Renal pelvis (tissue), 4 donors: ENCODE measurements around the gene LRBA. TPM values are rescaled to one million over a fixed set of nuclear protein-coding genes. Genes with fewer than 3 reads are reported as not detected.
"Not testable (repeated sequence)": the region's sequence is repeated elsewhere in the genome, so short reads cannot be mapped to it uniquely, and the experiment has no call there.

Experiments used
- DNase-seq: peaks from one replicate; pipeline ENCODE4 v3.0.0-alpha.2; 2013
- polyA plus RNA-seq, 3 donors: library from polyadenylated mRNA; unstranded; fragments of 120-200 nt; gene quantifications; one replicate each; pipeline ENCODE4 v1.2.1, GENCODE V29; 2013; ENCODE audit not compliant: insufficient read length in 3 of 3

Gene LRBA
- polyA plus RNA-seq, 3 donors = 60.9 to 76.1 (median 63.6) TPM

GRCh38 chr4:150978738-150979575 is 36.1 kb downstream of the LRBA start:
- no peak for DNase-seq

- no peak for DNase-seq
These were observed 38.5 kb downstream of the LRBA start for GRCh38 chr4:150976478-150977118.

- no peak for DNase-seq
These were observed 40.3 kb downstream of the LRBA start for GRCh38 chr4:150974750-150975149.

- DNase-seq = no peak
These were observed 40.8 kb downstream of the LRBA start for GRCh38 chr4:150974252-150974640.

- no peak for DNase-seq
These were observed 41.3 kb downstream of the LRBA start for GRCh38 chr4:150973626-150974251.

- DNase-seq = peak; percentile 47
These were observed 42.5 kb downstream of the LRBA start for GRCh38 chr4:150972592-150972991.

- DNase-seq = no peak
These were observed 43.2 kb downstream of the LRBA start for GRCh38 chr4:150971901-150972300.

GRCh38 chr4:150970685-150971151 is 44.4 kb downstream of the LRBA start:
- no peak for DNase-seq

GRCh38 chr4:150964754-150965153 is 50.3 kb downstream of the LRBA start:
- DNase-seq = no peak

GRCh38 chr4:150963602-150964345 is 51.3 kb downstream of the LRBA start:
- not testable (repeated sequence) for DNase-seq

GRCh38 chr4:150962245-150962644 is 52.8 kb downstream of the LRBA start:
- DNase-seq = no peak

GRCh38 chr4:150961566-150961965 is 53.5 kb downstream of the LRBA start:
- no peak for DNase-seq

- no peak for DNase-seq
These were observed 54.3 kb downstream of the LRBA start for GRCh38 chr4:150960818-150961217.

- no peak for DNase-seq
These were observed 55.0 kb downstream of the LRBA start for GRCh38 chr4:150960079-150960478.

GRCh38 chr4:150957981-150958380 is 57.1 kb downstream of the LRBA start:
- DNase-seq = not testable (repeated sequence)

- not testable (repeated sequence) for DNase-seq
These were observed 58.0 kb downstream of the LRBA start for GRCh38 chr4:150957095-150957494.

GRCh38 chr4:150953916-150954315 is 61.2 kb downstream of the LRBA start:
- not testable (repeated sequence) for DNase-seq

GRCh38 chr4:150952167-150952845 is 62.8 kb downstream of the LRBA start:
- no peak for DNase-seq

GRCh38 chr4:150950657-150951288 is 64.3 kb downstream of the LRBA start:
- no peak for DNase-seq

- no peak for DNase-seq
These were observed 65.1 kb downstream of the LRBA start for GRCh38 chr4:150949943-150950342.

- DNase-seq = no peak
These were observed 65.7 kb downstream of the LRBA start for GRCh38 chr4:150949342-150949741.
